ENCODE results near the gene NOD2.

GRCh38 chr16:50679266-50679665, 14.1 kb upstream of the NOD2 start:
- no peak for TF ChIP-seq CTCF (IDR thresholded peaks at IDR 0.05; ENCODE audit: low read depth, low read length)
- TF ChIP-seq MAX (IDR thresholded peaks at IDR 0.05; ENCODE audit: low read depth, low read length), result no peak
- no peak for TF ChIP-seq POLR2A (IDR thresholded peaks at IDR 0.05; ENCODE audit: extremely low read depth, insufficient read length)
